ENCODE measurements around the gene DTWD1. TPM values are rescaled to one million over a fixed set of nuclear protein-coding genes. Genes with fewer than 3 reads are reported as not detected.

DTWD1 gene
- total and polyA plus RNA-seq, 2 of the 4 experiments (the other 2 are of a cell fraction), result 19.9 to 20.1 TPM

GRCh38 chr15:49686599-49686998 is 65.8 kb downstream of the DTWD1 start:
- H3K4me1 ChIP-seq (ENCODE audit: control insufficient read depth, insufficient read depth, low read length), result peaks cover 2% of the 10 kb centered on the region; the same call in 1 of the 2 replicates
- no peaks in the 10 kb centered on the region for H3K9me1 ChIP-seq (ENCODE audit: insufficient read depth, low read length)
- no peak overlapping the region for H2AK5ac ChIP-seq (ENCODE audit: low read depth, low read length)
- no peak overlapping the region for H2BK15ac ChIP-seq (ENCODE audit: low read depth, low read length)
- H3K18ac ChIP-seq (ENCODE audit: low read depth, low read length), result no peak overlapping the region
- no peak overlapping the region for H2BK5ac ChIP-seq (ENCODE audit: low read depth, low read length, poor library complexity, severe bottlenecking)
- H3K4me3 ChIP-seq (ENCODE audit: insufficient read depth, low read depth, low read length), result no peak overlapping the region
- H3K9ac ChIP-seq (ENCODE audit: low read depth, low read length), result no peak overlapping the region
- DNase-seq (peak; percentile 32), ATAC-seq (ENCODE audit: low read depth) (no peak)
- no peaks in the 10 kb centered on the region for H4K20me1 ChIP-seq (ENCODE audit: insufficient read depth, low read length)
- ChIA-PET POLR2A (ENCODE audit: unreplicated experiment) (no interaction called here), CTCF (no interaction called here)
- intact Hi-C loops (cut with micrococcal nuclease) (loop anchor here (5.0 kb wide), 1 partner anchor 59 kb away; no protein-coding TSS in a partner anchor), dilution Hi-C loops (cut with HindIII; ENCODE audit: low sequenced_read_pairs, unreplicated experiment) (no loop called here), in situ Hi-C loops (cut with MboI; ENCODE audit: low sequenced_read_pairs) (no loop called here)
- H3K27me3 ChIP-seq (ENCODE audit: control insufficient read depth, insufficient read depth, low read length), result no peaks in the 10 kb centered on the region
- H3K79me1 ChIP-seq (ENCODE audit: low read depth in 1 of 2, low read length in 2 of 2), result no peaks in the 10 kb centered on the region
- no peak overlapping the region for H4K5ac ChIP-seq (ENCODE audit: low read depth, low read length)
- no peak overlapping the region for H3K23ac ChIP-seq (ENCODE audit: low read depth, low read length)
- no peaks in the 10 kb centered on the region for H3K36me3 ChIP-seq (ENCODE audit: control insufficient read depth, insufficient read depth, low read length)
- H3K4ac ChIP-seq (ENCODE audit: low read depth, low read length), result no peak overlapping the region
- H2AK9ac ChIP-seq (replicated peaks; ENCODE audit: low read depth, low read length, poor library complexity), result no peak overlapping the region
- H2AFZ ChIP-seq (replicated peaks; ENCODE audit: low read length, poor library complexity), result no peak overlapping the region
- BruUV-seq (replicated peaks), result no TSS peak
- H2BK20ac ChIP-seq (ENCODE audit: low read depth, low read length), result no peak overlapping the region
- no peak for TF ChIP-seq NFE2L2 (IDR thresholded peaks at IDR 0.05; ENCODE audit: low read depth, low read length)
- TF ChIP-seq ELK1 (IDR thresholded peaks at IDR 0.05; ENCODE audit: borderline replicate concordance, low read depth, low read length), result no peak
- no peak for TF ChIP-seq MXI1 (IDR thresholded peaks at IDR 0.05; ENCODE audit: borderline replicate concordance, low read depth, low read length)
- no CpG with 5 or more reads among the region's 1 CpG for WGBS, 2 experiments (ENCODE audit: extremely low coverage in 2 of 2, insufficient read length in 1 of 2)
- H3K27ac ChIP-seq (ENCODE audit: insufficient read depth, low read length), result no peak overlapping the region
- H4K8ac ChIP-seq (ENCODE audit: low read depth in 2 of 2, low read length in 2 of 2), result no peak overlapping the region
- no peaks in the 10 kb centered on the region for H3K9me3 ChIP-seq (ENCODE audit: control insufficient read depth, insufficient read depth, low read length)
- H4K91ac ChIP-seq (ENCODE audit: insufficient read depth, low read depth, low read length), result no peak overlapping the region
- H2BK120ac ChIP-seq (ENCODE audit: low read depth, low read length), result no peak overlapping the region
- no peak overlapping the region for H3K56ac ChIP-seq (ENCODE audit: extremely low read depth, insufficient read depth, low read length)
- no peak overlapping the region for H3K4me2 ChIP-seq (ENCODE audit: low read depth, low read length)
- no peak overlapping the region for H3K14ac ChIP-seq (replicated peaks; ENCODE audit: low read depth, low read length)
